ENCODE results near the gene OR8G5. TPM values are rescaled to one million over a fixed set of nuclear protein-coding genes. Genes with fewer than 3 reads are reported as not detected.

Gene OR8G5
- total RNA-seq, 1 donor from 2014 or later, result not detected

DNA sequence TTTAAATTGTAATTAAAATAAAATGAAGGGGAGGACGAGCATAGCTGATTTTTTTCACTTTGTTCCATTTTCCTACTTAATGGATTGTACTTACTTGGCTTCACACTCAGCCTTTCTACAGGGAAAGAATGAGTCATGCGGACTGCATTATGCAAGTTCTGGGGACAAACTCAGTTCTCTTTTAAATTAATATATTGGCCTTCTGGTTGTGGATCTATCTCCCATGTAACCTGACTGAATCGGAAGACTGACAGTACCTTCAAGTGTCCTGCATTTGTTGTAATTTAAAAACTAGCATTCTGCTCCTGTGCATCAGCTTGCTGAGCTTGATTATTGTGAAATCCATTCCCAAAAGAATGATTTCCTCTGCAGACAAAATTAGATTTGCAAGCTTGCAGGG, 45.4 kb downstream of the OR8G5 start:
- H3K27me3 ChIP-seq (ENCODE audit: control insufficient read depth, insufficient read depth, low read length), result no peaks in the 10 kb centered on the region
- no peaks in the 10 kb centered on the region for H3K36me3 ChIP-seq (ENCODE audit: control insufficient read depth, insufficient read depth, low read length)
- TF ChIP-seq, protein P1, sequence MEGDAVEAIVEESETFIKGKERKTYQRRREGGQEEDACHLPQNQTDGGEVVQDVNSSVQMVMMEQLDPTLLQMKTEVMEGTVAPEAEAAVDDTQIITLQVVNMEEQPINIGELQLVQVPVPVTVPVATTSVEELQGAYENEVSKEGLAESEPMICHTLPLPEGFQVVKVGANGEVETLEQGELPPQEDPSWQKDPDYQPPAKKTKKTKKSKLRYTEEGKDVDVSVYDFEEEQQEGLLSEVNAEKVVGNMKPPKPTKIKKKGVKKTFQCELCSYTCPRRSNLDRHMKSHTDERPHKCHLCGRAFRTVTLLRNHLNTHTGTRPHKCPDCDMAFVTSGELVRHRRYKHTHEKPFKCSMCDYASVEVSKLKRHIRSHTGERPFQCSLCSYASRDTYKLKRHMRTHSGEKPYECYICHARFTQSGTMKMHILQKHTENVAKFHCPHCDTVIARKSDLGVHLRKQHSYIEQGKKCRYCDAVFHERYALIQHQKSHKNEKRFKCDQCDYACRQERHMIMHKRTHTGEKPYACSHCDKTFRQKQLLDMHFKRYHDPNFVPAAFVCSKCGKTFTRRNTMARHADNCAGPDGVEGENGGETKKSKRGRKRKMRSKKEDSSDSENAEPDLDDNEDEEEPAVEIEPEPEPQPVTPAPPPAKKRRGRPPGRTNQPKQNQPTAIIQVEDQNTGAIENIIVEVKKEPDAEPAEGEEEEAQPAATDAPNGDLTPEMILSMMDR (IDR thresholded peaks at IDR 0.05; ENCODE audit: insufficient read depth, low read length, poor library complexity, severe bottlenecking), result no peak
- no peak overlapping the region for H3K4me3 ChIP-seq (ENCODE audit: low read depth, low read length)
- DNase-seq (ENCODE audit: low read depth), result no peak

DNA sequence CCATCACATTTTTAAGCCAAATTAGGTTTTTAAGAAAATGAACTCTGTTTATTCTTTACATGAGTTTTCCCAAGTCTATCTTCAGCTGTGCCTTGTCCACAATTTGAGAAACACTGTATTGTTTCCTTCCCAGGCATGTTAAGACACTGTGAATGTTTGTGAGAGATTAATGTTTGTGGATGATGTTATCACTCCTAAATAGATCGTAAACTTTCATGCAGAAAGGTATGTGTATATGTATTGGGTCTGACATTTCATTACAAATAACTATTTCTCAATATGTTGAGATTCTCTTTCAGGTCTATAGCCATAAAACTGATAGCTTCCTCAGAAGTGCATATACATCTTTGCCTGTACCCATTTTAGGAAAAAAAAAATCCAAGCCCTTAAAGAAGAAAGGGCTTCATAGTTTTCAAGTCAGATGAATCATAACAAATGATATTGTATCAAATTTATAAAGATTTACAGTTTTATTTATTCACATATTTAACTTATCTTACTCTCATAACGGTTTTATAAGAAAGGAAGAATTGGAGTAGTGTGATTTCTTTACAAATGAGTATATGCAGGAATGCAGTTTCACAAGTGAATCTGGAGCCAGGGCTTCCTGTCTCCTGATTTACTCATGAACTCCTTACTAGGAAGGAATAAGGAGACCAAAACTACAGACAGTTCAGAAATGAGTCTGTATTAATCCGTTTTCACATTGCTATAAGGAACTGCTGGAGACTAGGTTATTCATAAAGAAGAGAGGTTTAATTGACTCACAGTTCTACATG, 46.4 kb downstream of the OR8G5 start:
- TF ChIP-seq, protein P1 (IDR thresholded peaks at IDR 0.05; ENCODE audit: insufficient read depth, low read length, poor library complexity, severe bottlenecking), result no peak
- no peak overlapping the region for H3K4me3 ChIP-seq (ENCODE audit: low read depth, low read length)
- no peaks in the 10 kb centered on the region for H3K36me3 ChIP-seq (ENCODE audit: control insufficient read depth, insufficient read depth, low read length)
- no peak for DNase-seq (ENCODE audit: low read depth)
- H3K27me3 ChIP-seq (ENCODE audit: control insufficient read depth, insufficient read depth, low read length), result no peaks in the 10 kb centered on the region

DNA sequence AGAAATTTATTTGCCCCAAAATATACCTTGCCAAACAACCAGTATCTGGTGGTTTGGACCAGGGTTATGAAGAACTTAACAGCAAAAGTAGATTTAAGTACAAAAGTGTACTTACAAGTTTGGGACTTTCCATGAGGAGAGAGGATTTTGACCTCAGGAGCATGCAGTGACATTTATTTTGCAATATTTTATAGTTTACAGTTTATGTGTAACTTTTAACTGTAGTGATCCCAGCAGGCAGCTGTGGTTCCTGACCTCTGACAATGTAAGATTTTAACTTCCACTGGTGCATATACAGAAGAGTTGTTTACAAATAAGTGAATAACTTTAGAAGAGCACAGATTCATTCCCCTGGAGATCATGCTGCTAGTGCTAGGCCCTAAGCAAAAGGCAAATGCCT, 50.9 kb downstream of the OR8G5 start:
- Histone ChIP-seq H3K27me3 (ENCODE audit: control insufficient read depth, insufficient read depth, low read length) (no peaks in the 10 kb centered on the region), H3K4me3 (ENCODE audit: low read depth, low read length) (no peak overlapping the region), H3K36me3 (ENCODE audit: control insufficient read depth, insufficient read depth, low read length) (no peaks in the 10 kb centered on the region)
- no peak for DNase-seq (ENCODE audit: low read depth)
- TF ChIP-seq, protein P1 (IDR thresholded peaks at IDR 0.05; ENCODE audit: insufficient read depth, low read length, poor library complexity, severe bottlenecking), result no peak

DNA sequence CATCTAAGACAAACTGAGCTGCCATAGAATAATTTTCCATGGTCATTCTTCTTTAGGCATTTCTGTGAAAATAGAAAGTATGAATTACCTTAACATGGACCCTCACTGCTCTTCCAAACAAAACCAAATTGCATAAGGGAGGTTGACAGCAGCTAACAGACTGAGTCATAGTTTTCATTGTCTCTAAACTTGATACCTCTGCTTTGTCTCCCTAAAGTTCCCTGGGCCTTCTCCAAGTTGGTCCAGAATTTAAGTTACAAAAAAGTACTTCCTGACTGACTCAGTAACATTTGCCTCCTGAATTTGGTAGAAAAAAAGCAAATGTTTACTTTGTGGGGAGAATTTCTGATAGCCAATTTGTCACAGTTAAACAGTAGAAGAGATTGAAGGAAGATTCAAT, 54.5 kb downstream of the OR8G5 start:
- no peaks in the 10 kb centered on the region for H3K27me3 ChIP-seq (ENCODE audit: control insufficient read depth, insufficient read depth, low read length)
- TF ChIP-seq, protein P1 (IDR thresholded peaks at IDR 0.05; ENCODE audit: insufficient read depth, low read length, poor library complexity, severe bottlenecking), result no peak
- no peak for DNase-seq (ENCODE audit: low read depth)
- no peak overlapping the region for H3K4me3 ChIP-seq (ENCODE audit: low read depth, low read length)
- H3K36me3 ChIP-seq (ENCODE audit: control insufficient read depth, insufficient read depth, low read length), result no peaks in the 10 kb centered on the region

DNA sequence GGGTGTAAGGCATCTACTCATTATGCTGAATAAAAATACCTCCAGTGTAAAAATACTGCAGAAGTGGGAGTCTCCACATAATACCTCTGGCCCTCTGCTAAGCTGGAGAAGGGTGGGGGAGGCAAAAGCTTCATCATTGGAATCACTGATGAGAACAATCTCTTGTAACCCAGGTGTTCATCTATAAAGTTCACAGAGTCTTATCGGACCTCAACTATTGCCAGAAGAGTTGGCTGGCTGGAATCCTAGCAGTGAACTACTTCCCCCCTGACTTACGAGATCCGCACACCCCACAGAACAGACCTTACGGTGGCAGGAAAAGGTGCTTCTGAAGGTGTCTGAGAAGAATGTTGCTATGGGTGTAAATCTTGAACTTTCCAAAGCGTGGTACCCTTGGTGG, 55.1 kb downstream of the OR8G5 start:
- Histone ChIP-seq H3K4me3 (ENCODE audit: low read depth, low read length) (no peak overlapping the region), H3K27me3 (ENCODE audit: control insufficient read depth, insufficient read depth, low read length) (no peaks in the 10 kb centered on the region), H3K36me3 (ENCODE audit: control insufficient read depth, insufficient read depth, low read length) (no peaks in the 10 kb centered on the region)
- TF ChIP-seq, protein P1 (IDR thresholded peaks at IDR 0.05; ENCODE audit: insufficient read depth, low read length, poor library complexity, severe bottlenecking), result no peak
- DNase-seq (ENCODE audit: low read depth), result no peak

DNA sequence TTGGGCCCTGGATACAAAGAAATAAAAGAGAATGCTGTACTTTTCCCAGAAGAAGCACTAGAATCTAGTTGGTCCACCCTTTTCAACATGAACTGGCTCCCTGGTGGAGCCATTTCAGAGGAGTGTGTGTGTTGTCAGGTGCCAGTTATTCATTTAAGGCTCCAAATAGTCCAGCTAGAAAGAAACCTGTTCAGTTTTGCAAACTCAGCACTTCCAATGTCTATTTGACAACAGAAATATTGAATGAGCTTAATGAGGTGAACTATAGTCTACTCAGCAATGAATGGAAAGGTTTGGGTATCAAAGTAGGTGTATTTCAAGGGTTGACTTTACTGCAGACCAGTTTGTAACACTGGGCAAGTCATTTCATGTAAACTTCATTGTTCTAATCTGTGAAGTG, 55.5 kb downstream of the OR8G5 start:
- no peaks in the 10 kb centered on the region for H3K36me3 ChIP-seq (ENCODE audit: control insufficient read depth, insufficient read depth, low read length)
- DNase-seq (ENCODE audit: low read depth), result no peak
- no peak overlapping the region for H3K4me3 ChIP-seq (ENCODE audit: low read depth, low read length)
- no peaks in the 10 kb centered on the region for H3K27me3 ChIP-seq (ENCODE audit: control insufficient read depth, insufficient read depth, low read length)
- TF ChIP-seq, protein P1 (IDR thresholded peaks at IDR 0.05; ENCODE audit: insufficient read depth, low read length, poor library complexity, severe bottlenecking), result no peak

Data from kidney epithelial cell (primary cell).